C4-2B (cell line): ENCODE data around the gene HYOU1.

Source experiments
- ZFX ChIP-seq: fragments of 450-650 bp; IDR thresholded peaks from 2 replicates; pipeline ENCODE4 v1.6.1; 2017
- TF ChIP-seq, protein P1 (sequence below): fragments of 450-650 bp; conservative IDR thresholded peaks from 2 replicates; pipeline ENCODE4 v1.5.1; 2017; ENCODE audit warnings: mild to moderate bottlenecking

DNA sequence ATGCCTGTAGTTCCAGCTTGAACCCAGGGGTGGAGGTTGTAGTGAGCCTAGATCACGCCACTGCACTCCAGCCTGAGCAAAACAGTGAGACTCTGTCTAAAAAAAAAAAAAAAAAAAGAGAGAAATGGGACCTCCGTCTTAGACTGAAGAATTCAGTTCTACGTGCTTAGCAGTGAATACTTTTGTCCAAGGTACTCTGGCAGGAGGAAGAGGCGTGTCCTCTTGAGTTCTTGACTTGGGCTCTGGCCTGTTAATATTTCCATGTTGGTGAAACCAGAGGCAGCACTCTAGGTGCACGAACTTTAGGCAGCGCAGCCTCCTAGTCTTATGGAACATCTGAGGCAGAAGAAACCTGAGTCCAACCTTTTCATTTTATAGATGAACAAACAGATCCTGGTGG is 30.1 kb upstream of the HYOU1 start:
- TF ChIP-seq, protein P1, sequence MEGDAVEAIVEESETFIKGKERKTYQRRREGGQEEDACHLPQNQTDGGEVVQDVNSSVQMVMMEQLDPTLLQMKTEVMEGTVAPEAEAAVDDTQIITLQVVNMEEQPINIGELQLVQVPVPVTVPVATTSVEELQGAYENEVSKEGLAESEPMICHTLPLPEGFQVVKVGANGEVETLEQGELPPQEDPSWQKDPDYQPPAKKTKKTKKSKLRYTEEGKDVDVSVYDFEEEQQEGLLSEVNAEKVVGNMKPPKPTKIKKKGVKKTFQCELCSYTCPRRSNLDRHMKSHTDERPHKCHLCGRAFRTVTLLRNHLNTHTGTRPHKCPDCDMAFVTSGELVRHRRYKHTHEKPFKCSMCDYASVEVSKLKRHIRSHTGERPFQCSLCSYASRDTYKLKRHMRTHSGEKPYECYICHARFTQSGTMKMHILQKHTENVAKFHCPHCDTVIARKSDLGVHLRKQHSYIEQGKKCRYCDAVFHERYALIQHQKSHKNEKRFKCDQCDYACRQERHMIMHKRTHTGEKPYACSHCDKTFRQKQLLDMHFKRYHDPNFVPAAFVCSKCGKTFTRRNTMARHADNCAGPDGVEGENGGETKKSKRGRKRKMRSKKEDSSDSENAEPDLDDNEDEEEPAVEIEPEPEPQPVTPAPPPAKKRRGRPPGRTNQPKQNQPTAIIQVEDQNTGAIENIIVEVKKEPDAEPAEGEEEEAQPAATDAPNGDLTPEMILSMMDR: no peak
- TF ChIP-seq ZFX: no peak
